Neural progenitor cell (in vitro differentiated cells): Measurements from ENCODE around the gene MRE11. TPM values are rescaled to one million over a fixed set of nuclear protein-coding genes. Genes with fewer than 3 reads are reported as not detected.
"Not testable (repeated sequence)": the region's sequence is repeated elsewhere in the genome, so short reads cannot be mapped to it uniquely, and the experiment has no call there.

ENCODE experiments used
- DNase-seq: peaks from one replicate; pipeline ENCODE4 v3.0.0-alpha.2; 2016; ENCODE audit warnings: low spot score
- H2AFZ ChIP-seq: fragments of 200-600 bp; sonication (generic); replicated peaks from 2 replicates; pipeline ENCODE4 v1.6.1; 2016; ENCODE audit warnings: antibody characterized with exemption
- H3F3A ChIP-seq: fragments of 200-600 bp; sonication (generic); 2 replicates; pipeline ENCODE4 v1.6.1; 2016; ENCODE audit warnings: antibody characterized with exemption, low read depth
- H3K27ac ChIP-seq: fragments of 200-600 bp; sonication (generic); 2 replicates; pipeline ENCODE4 v1.5.1; 2016; ENCODE audit warnings: mild to moderate bottlenecking
- H3K27me3 ChIP-seq: fragments of 200-600 bp; sonication (generic); 2 replicates; pipeline ENCODE4 v1.6.1; 2016; ENCODE audit warnings: mild to moderate bottlenecking, moderate library complexity
- H3K36me3 ChIP-seq: fragments of 200-600 bp; sonication (generic); 2 replicates; pipeline ENCODE4 v1.5.1; 2016
- H3K4me1 ChIP-seq: fragments of 200-600 bp; sonication (generic); 2 replicates; pipeline ENCODE4 v1.6.1; 2016; ENCODE audit warnings: mixed run types
- H3K4me2 ChIP-seq: fragments of 200-600 bp; sonication (generic); 2 replicates; pipeline ENCODE4 v1.6.1; 2016
- H3K4me3 ChIP-seq: fragments of 200-600 bp; sonication (generic); 2 replicates; pipeline ENCODE4 v1.5.1; 2016
- H3K79me2 ChIP-seq: fragments of 200-600 bp; sonication (generic); 2 replicates; pipeline ENCODE4 v1.6.1; 2016; ENCODE audit warnings: low read depth
- H3K9ac ChIP-seq: fragments of 200-600 bp; sonication (generic); 2 replicates; pipeline ENCODE4 v1.6.1; 2016
- H3K9me3 ChIP-seq: fragments of 200-600 bp; sonication (generic); 2 replicates; pipeline ENCODE4 v1.5.1; 2016; ENCODE audit warnings: low read depth
- H4K20me1 ChIP-seq: fragments of 200-600 bp; sonication (generic); 2 replicates; pipeline ENCODE4 v1.6.1; 2016; ENCODE audit warnings: low read depth
- H3K27ac Mint-ChIP-seq: 3 replicates; pipeline ENCODE4 v1.8.0; 2021; ENCODE audit warnings: mixed read lengths
- H3K27me3 Mint-ChIP-seq: 2 replicates; pipeline ENCODE4 v1.8.0; 2022; ENCODE audit warnings: low read depth, mild to moderate bottlenecking, inconsistent platforms, moderate library complexity, mixed read lengths; ENCODE audit not compliant: insufficient read depth
- H3K36me3 Mint-ChIP-seq: 3 replicates; pipeline ENCODE4 v1.8.0; 2021; ENCODE audit warnings: mixed read lengths
- H3K4me1 Mint-ChIP-seq: 3 replicates; pipeline ENCODE4 v1.8.0; 2021; ENCODE audit warnings: mixed read lengths
- H3K4me3 Mint-ChIP-seq: 3 replicates; pipeline ENCODE4 v1.8.0; 2021; ENCODE audit warnings: mild to moderate bottlenecking, moderate library complexity, mixed read lengths
- H3K9me3 Mint-ChIP-seq: 3 replicates; pipeline ENCODE4 v1.8.0; 2020; ENCODE audit warnings: mixed read lengths
- CTCF ChIP-seq: fragments of 200-600 bp; sonication (generic); IDR thresholded peaks from 2 replicates; pipeline ENCODE4 v1.5.1; 2017; ENCODE audit warnings: antibody characterized with exemption, mild to moderate bottlenecking
- EZH2 ChIP-seq: fragments of 200-600 bp; sonication (generic); IDR thresholded peaks from 2 replicates; pipeline ENCODE4 v1.6.1; 2017; ENCODE audit warnings: antibody characterized with exemption, mild to moderate bottlenecking, moderate library complexity
- EZH2phosphoT487 ChIP-seq: fragments of 200-600 bp; sonication (generic); IDR thresholded peaks from 2 replicates; pipeline ENCODE4 v1.6.1; 2017; ENCODE audit warnings: antibody characterized with exemption
- total RNA-seq: library from RNA; depleted of rRNA; stranded (reverse); fragments of >200 nt; gene quantifications from 2 replicates; pipeline ENCODE4 v1.2.3, GENCODE V29; 2015; ENCODE audit warnings: low replicate concordance

Gene MRE11
- total RNA-seq, 1 donor from 2014 or later, result 48.9 TPM

DNA sequence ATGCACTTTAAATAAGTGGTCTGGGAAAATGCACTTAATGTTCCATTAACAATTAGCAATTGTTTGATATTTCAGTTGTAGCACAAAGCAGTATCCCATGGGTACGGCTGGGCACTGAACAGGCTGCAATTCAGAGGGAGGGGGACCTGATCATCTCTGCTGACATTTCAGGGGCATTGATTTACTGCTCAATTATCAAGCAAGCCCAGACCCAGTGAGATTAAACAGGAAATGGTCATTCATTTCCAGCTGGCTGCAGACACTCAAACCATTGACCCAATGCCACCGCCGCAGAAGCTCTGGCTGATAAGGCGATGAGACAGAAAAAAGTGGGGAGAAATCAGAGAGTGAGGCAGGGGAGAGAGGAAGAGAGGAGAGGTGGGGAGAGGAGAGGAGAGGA is 93.6 kb downstream of the MRE11 start:
- Mint-ChIP-seq H3K9me3 (peaks cover 5% of the 10 kb centered on the region), H3K36me3 (no peaks in the 10 kb centered on the region), H3K27me3 (peaks cover 30% of the 10 kb centered on the region), H3K27ac (no peak overlapping the region), H3K4me3 (peak overlapping the region; percentile 85), H3K4me1 (peaks cover 11% of the 10 kb centered on the region)
- Histone ChIP-seq H3K4me3 (no peak overlapping the region), H3K27me3 (peaks cover 48% of the 10 kb centered on the region), H3K4me1 (peaks cover 7% of the 10 kb centered on the region), H3F3A (peaks cover 12% of the 10 kb centered on the region), H4K20me1 (no peaks in the 10 kb centered on the region), H3K4me2 (no peak overlapping the region), H3K36me3 (no peaks in the 10 kb centered on the region), H3K79me2 (no peaks in the 10 kb centered on the region), H2AFZ (no peak overlapping the region), H3K27ac (no peak overlapping the region), H3K9me3 (no peaks in the 10 kb centered on the region), H3K9ac (no peak overlapping the region)
- TF ChIP-seq EZH2phosphoT487, result no peak
- TF ChIP-seq EZH2, result no peak
- no peak for TF ChIP-seq CTCF
- no peak for DNase-seq

DNA sequence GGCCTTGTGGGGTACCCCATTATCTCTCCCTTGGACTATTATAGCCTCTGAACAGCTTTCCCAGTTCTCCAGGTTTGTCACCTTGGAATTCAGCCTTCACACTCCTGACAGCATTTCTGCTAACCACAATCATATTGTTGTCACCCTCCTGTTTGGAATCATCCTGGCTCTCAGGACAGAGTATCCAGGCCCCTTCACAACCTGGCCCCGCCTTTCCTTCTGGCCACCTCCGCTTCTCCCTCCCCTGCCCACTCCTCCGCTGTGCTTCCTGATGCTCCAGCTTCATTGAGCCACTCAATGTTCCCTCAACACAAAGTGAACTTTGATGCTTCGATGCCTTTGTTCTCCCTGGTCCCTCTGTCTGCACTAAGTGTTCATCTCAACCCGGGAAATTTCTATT is 95.5 kb downstream of the MRE11 start:
- H3K4me3 Mint-ChIP-seq, result no peak overlapping the region
- Histone ChIP-seq H3K79me2 (no peaks in the 10 kb centered on the region), H3K4me3 (no peak overlapping the region), H3K9ac (no peak overlapping the region), H4K20me1 (no peaks in the 10 kb centered on the region), H3F3A (peaks cover 12% of the 10 kb centered on the region), H3K27me3 (peaks cover 48% of the 10 kb centered on the region), H3K36me3 (no peaks in the 10 kb centered on the region), H3K27ac (no peak overlapping the region), H3K4me1 (peaks cover 7% of the 10 kb centered on the region), H2AFZ (no peak overlapping the region), H3K4me2 (no peak overlapping the region), H3K9me3 (no peaks in the 10 kb centered on the region)
- H3K4me1 Mint-ChIP-seq, result peaks cover 11% of the 10 kb centered on the region
- peaks cover 5% of the 10 kb centered on the region for H3K9me3 Mint-ChIP-seq
- DNase-seq, result no peak
- H3K27me3 Mint-ChIP-seq, result peaks cover 28% of the 10 kb centered on the region
- TF ChIP-seq CTCF, result no peak
- no peak for TF ChIP-seq EZH2
- no peak for TF ChIP-seq EZH2phosphoT487
- H3K27ac Mint-ChIP-seq, result no peak overlapping the region
- H3K36me3 Mint-ChIP-seq, result no peaks in the 10 kb centered on the region

- Histone ChIP-seq H3K9me3 (no peaks in the 10 kb centered on the region), H3K27me3 (peaks cover 33% of the 10 kb centered on the region), H3K9ac (no peak overlapping the region), H3K79me2 (no peaks in the 10 kb centered on the region), H4K20me1 (no peaks in the 10 kb centered on the region), H2AFZ (no peak overlapping the region), H3F3A (no peaks in the 10 kb centered on the region), H3K36me3 (no peaks in the 10 kb centered on the region), H3K4me1 (no peaks in the 10 kb centered on the region), H3K4me2 (no peak overlapping the region), H3K4me3 (no peak overlapping the region), H3K27ac (no peak overlapping the region)
- Mint-ChIP-seq H3K9me3 (peaks cover 5% of the 10 kb centered on the region), H3K4me3 (no peak overlapping the region), H3K27ac (no peak overlapping the region), H3K27me3 (peaks cover 18% of the 10 kb centered on the region), H3K4me1 (peaks cover 7% of the 10 kb centered on the region), H3K36me3 (no peaks in the 10 kb centered on the region)
- DNase-seq, result no peak
- TF ChIP-seq EZH2 (no peak), EZH2phosphoT487 (no peak), CTCF (no peak)
Observed at GRCh38 chr11:94396282-94396681, 97.4 kb downstream of the MRE11 start.

GRCh38 chr11:94391937-94392336 is 101.7 kb downstream of the MRE11 start:
- not testable (repeated sequence) for H3K4me3 ChIP-seq, H3K4me2 ChIP-seq, H3K4me1 ChIP-seq, H3K36me3 ChIP-seq, H3K4me3 Mint-ChIP-seq, H3K9me3 ChIP-seq, H3F3A ChIP-seq, H3K36me3 Mint-ChIP-seq, H3K27ac ChIP-seq, H3K9me3 Mint-ChIP-seq, H3K9ac ChIP-seq, H3K4me1 Mint-ChIP-seq, H4K20me1 ChIP-seq, H3K27ac Mint-ChIP-seq, H3K27me3 Mint-ChIP-seq, H3K79me2 ChIP-seq, H2AFZ ChIP-seq, H3K27me3 ChIP-seq, DNase-seq
